ENCODE results near the gene KRT84.

KRT84 gene

DNA sequence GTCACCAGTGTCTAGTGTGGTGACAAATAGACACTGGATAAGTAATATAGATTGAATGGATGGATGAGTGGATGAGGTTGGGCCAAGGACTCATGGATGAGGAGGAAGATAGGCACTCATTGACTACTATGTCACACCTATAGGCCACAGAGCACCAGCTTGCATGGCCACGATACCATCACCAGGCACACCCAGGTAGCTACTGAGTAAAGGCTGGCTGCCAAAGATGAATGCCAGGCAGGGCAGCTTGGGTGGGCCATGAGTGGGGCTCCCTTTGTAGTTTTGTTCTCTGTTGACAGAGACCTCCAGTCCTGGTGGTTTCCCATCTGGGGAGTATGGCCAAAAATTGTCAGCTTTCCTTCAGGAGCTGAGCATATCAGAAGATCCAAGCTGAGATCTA is 53.1 kb downstream of the KRT84 start:
- TF ChIP-seq, protein P1, sequence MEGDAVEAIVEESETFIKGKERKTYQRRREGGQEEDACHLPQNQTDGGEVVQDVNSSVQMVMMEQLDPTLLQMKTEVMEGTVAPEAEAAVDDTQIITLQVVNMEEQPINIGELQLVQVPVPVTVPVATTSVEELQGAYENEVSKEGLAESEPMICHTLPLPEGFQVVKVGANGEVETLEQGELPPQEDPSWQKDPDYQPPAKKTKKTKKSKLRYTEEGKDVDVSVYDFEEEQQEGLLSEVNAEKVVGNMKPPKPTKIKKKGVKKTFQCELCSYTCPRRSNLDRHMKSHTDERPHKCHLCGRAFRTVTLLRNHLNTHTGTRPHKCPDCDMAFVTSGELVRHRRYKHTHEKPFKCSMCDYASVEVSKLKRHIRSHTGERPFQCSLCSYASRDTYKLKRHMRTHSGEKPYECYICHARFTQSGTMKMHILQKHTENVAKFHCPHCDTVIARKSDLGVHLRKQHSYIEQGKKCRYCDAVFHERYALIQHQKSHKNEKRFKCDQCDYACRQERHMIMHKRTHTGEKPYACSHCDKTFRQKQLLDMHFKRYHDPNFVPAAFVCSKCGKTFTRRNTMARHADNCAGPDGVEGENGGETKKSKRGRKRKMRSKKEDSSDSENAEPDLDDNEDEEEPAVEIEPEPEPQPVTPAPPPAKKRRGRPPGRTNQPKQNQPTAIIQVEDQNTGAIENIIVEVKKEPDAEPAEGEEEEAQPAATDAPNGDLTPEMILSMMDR (IDR thresholded peaks at IDR 0.05; ENCODE audit: low read depth, low read length), result no peak
- no peak overlapping the region for H3K4me3 ChIP-seq (ENCODE audit: low read depth, low read length)

DNA sequence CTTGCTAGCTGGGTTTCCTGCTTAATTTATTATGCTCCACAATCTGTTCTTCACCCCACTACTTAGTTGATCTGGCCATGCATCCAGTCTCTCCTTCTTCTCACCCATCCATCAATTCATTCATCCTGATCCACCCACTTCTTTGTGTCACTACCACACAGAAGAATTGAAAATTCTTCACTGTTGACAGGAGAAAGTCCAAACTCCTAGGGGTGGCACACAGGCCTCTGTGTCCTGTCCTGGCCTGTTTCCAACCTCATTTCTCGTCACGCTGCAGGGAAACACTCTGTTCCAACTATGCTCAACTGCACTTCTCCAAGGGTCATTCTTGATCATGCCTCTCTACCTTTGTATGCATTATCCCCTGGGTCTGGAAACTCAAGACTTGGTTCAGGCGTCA is 53.6 kb downstream of the KRT84 start:
- H3K4me3 ChIP-seq (ENCODE audit: low read depth, low read length), result no peak overlapping the region
- TF ChIP-seq, protein P1 (IDR thresholded peaks at IDR 0.05; ENCODE audit: low read depth, low read length), result no peak

DNA sequence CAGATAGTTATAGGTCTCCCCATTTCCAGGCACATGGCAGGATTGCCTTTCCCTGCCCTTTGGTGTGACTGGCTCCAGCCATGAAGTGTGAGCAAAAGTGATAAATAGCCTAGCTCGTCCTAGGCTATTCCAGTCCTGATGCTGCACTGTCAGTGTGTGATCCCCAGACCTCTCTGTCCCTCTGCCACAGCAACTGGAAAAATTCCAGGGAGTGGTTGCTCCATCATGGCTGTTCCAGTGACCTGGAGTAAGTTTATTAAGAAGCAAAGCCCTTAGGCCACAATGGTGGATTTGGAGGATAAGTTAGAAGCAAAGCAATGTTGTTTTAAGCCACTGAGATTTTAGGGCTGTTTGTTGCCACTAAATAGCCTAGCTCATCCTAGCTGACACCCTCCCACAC is 54.4 kb downstream of the KRT84 start:
- TF ChIP-seq, protein P1 (IDR thresholded peaks at IDR 0.05; ENCODE audit: low read depth, low read length), result no peak
- H3K4me3 ChIP-seq (ENCODE audit: low read depth, low read length), result no peak overlapping the region

DNA sequence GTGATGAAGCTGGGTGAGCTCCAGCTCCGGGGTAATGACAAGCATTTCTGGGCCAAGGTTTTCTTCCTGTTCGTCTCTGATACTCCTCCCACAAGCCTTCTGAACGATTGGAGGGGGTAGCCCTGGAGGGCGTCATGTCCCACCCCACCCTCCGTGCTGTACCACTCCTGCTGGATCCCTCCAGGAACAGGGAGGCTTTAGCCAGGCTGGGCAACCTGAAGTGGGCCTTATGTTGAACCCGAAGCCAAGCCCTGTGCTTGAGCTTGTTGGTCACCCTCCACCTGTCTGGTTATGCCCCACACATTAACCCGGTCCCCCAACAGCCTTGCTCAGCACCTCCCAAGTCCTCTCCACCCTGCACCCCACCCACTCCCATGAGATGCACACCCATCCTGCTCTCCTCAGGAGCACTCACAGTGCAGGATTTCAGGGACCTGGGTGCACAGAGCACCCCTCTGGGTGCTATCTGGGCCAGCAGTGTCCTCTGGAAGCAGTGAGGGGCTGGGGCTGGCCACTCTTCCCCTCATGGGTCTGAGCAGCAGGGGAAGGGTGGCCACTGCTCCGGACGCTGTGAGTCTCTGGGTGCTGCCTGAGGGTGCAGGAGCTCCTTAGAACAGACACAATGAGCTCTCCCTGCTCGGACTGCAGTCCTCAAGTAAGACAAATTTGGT is 57.5 kb downstream of the KRT84 start:
- TF ChIP-seq, protein P1 (IDR thresholded peaks at IDR 0.05; ENCODE audit: low read depth, low read length), result no peak
- H3K4me3 ChIP-seq (ENCODE audit: low read depth, low read length), result no peak overlapping the region
